Trophoblast cell (in vitro differentiated cells and primary cell): Measurements from ENCODE around the gene C2CD4B.

Experiments used
- DNase-seq, 2 donors: peaks; one replicate each; pipeline ENCODE4 v3.0.0-alpha.2; 2016
- H2AFZ ChIP-seq: 2 replicates; pipeline ENCODE4 v1.6.1; 2013; ENCODE audit warnings: low read length, moderate library complexity, mild to moderate bottlenecking; ENCODE audit not compliant: insufficient read depth, poor library complexity
- H2AK5ac ChIP-seq: 2 replicates; pipeline ENCODE4 v1.6.1; 2013; ENCODE audit warnings: mild to moderate bottlenecking, low read length
- H2BK120ac ChIP-seq: 2 replicates; pipeline ENCODE4 v1.6.1; 2013; ENCODE audit warnings: low read length, mild to moderate bottlenecking, moderate library complexity; ENCODE audit not compliant: insufficient read depth, poor library complexity
- H2BK12ac ChIP-seq: 2 replicates; pipeline ENCODE4 v1.6.1; 2013; ENCODE audit warnings: mild to moderate bottlenecking, low read length, moderate library complexity
- H2BK5ac ChIP-seq: 2 replicates; pipeline ENCODE4 v1.6.1; 2013; ENCODE audit warnings: low read length, low read depth, moderate library complexity, mild to moderate bottlenecking; ENCODE audit not compliant: poor library complexity
- H3K14ac ChIP-seq: 2 replicates; pipeline ENCODE4 v1.6.1; 2013; ENCODE audit warnings: mild to moderate bottlenecking, low read length
- H3K18ac ChIP-seq: 2 replicates; pipeline ENCODE4 v1.6.1; 2013; ENCODE audit warnings: mild to moderate bottlenecking, low read length
- H3K23ac ChIP-seq: 2 replicates; pipeline ENCODE4 v1.6.1; 2013; ENCODE audit warnings: low read length
- H3K27ac ChIP-seq: 2 replicates; pipeline ENCODE4 v1.5.1; 2013; ENCODE audit warnings: low read depth, mild to moderate bottlenecking, inconsistent platforms, low read length, moderate library complexity
- H3K27me3 ChIP-seq: 2 replicates; pipeline ENCODE4 v1.6.1; 2013; ENCODE audit warnings: inconsistent platforms, mild to moderate bottlenecking, low read length, moderate library complexity; ENCODE audit not compliant: insufficient read depth
- H3K36me3 ChIP-seq, 2 experiments: 1 replicate in 1 of 2; 2 replicates in 1 of 2; pipeline ENCODE4 v1.6.1; 2013; ENCODE audit warnings: low read length in 2 of 2, mild to moderate bottlenecking in 2 of 2, moderate library complexity in 1 of 2; ENCODE audit not compliant: insufficient read depth in 2 of 2, control insufficient read depth in 1 of 2
- H3K4ac ChIP-seq: 2 replicates; pipeline ENCODE4 v1.6.1; 2013; ENCODE audit warnings: low read depth, mild to moderate bottlenecking, low read length, moderate library complexity
- H3K4me1 ChIP-seq, 2 experiments: 1 replicate in 1 of 2; 2 replicates in 1 of 2; pipeline ENCODE4 v1.6.1; 2013; ENCODE audit warnings: low read length in 2 of 2, mild to moderate bottlenecking in 2 of 2, moderate library complexity in 1 of 2; ENCODE audit not compliant: insufficient read depth in 2 of 2, control insufficient read depth in 1 of 2
- H3K4me2 ChIP-seq: 2 replicates; pipeline ENCODE4 v1.6.1; 2013; ENCODE audit warnings: inconsistent platforms, mild to moderate bottlenecking, low read length, moderate library complexity
- H3K4me3 ChIP-seq: 2 replicates; pipeline ENCODE4 v1.5.1; 2013; ENCODE audit warnings: mild to moderate bottlenecking, low read depth, low read length, inconsistent platforms
- H3K79me1 ChIP-seq: one replicate; pipeline ENCODE4 v1.6.1; 2013; ENCODE audit warnings: low read length
- H3K79me2 ChIP-seq: 2 replicates; pipeline ENCODE4 v1.6.1; 2013; ENCODE audit warnings: low read length, mild to moderate bottlenecking; ENCODE audit not compliant: control insufficient read depth, insufficient read depth, poor library complexity
- H3K9ac ChIP-seq: 2 replicates; pipeline ENCODE4 v1.6.1; 2013; ENCODE audit warnings: mild to moderate bottlenecking, low read length
- H3K9me3 ChIP-seq: 2 replicates; pipeline ENCODE4 v1.6.1; 2013; ENCODE audit warnings: low read depth, mild to moderate bottlenecking, control low read depth, inconsistent platforms, low read length; ENCODE audit not compliant: insufficient read depth
- H4K12ac ChIP-seq: 2 replicates; pipeline ENCODE4 v1.6.1; 2013; ENCODE audit warnings: low read depth, mild to moderate bottlenecking, low read length, moderate library complexity
- H4K8ac ChIP-seq: 2 replicates; pipeline ENCODE4 v1.6.1; 2013; ENCODE audit warnings: low read depth, mild to moderate bottlenecking, low read length, moderate library complexity
- H4K91ac ChIP-seq: one replicate; pipeline ENCODE4 v1.6.1; 2013; ENCODE audit warnings: low read depth, mild to moderate bottlenecking, low read length, moderate library complexity
- WGBS: extraction: QIAGEN DNeasy Blood & Tissue Kit; methylation state at CpG from one replicate; pipeline ENCODE4 v1.1.7; 2013; ENCODE audit warnings: missing lambda C conversion rate; ENCODE audit not compliant: insufficient read length, insufficient coverage; ENCODE audit errors: extremely low coverage; 5-methylcytosine and 5-hydroxymethylcytosine counted together

C2CD4B gene

DNA sequence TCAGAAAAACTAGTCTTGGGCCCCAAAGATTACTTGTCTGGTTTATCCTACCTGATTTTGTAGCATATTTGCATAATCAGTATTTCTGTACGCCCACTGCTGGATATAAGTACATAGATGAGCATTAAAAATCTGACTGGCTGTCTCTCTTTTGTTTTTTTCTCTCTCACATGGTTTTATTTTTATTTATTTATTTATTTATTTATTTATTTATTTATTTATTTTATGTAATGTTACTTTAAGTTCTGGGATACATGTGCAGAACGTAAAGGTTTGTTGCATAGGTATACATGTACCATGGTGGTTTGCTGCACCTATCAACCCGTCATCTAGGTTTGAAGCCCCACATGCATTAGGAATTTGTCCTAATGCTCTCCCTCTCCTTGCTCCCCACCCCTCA is 31.9 kb downstream of the C2CD4B start:
- H2BK12ac ChIP-seq, result no peak overlapping the region
- H2AK5ac ChIP-seq, result no peak overlapping the region
- no peaks in the 10 kb centered on the region for H3K9me3 ChIP-seq
- WGBS, result no CpG with 5 or more reads among the region's 3 CpGs
- no peak overlapping the region for H3K18ac ChIP-seq
- H3K4ac ChIP-seq, result no peak overlapping the region
- no peak overlapping the region for H2BK120ac ChIP-seq
- H3K4me1 ChIP-seq, result no peaks in the 10 kb centered on the region
- H3K9ac ChIP-seq, result no peak overlapping the region
- no peak overlapping the region for H3K4me2 ChIP-seq
- no peak overlapping the region for H4K8ac ChIP-seq
- no peak for DNase-seq
- H3K79me2 ChIP-seq, result no peaks in the 10 kb centered on the region
- no peak overlapping the region for H4K12ac ChIP-seq
- no peaks in the 10 kb centered on the region for H3K27me3 ChIP-seq
- H4K91ac ChIP-seq, result no peak overlapping the region
- no peaks in the 10 kb centered on the region for H3K36me3 ChIP-seq
- H3K14ac ChIP-seq, result no peak overlapping the region
- no peak overlapping the region for H3K23ac ChIP-seq
- no peaks in the 10 kb centered on the region for H3K79me1 ChIP-seq
- no peak overlapping the region for H2BK5ac ChIP-seq
- no peak overlapping the region for H2AFZ ChIP-seq
- no peak overlapping the region for H3K27ac ChIP-seq
- H3K4me3 ChIP-seq, result no peak overlapping the region

DNA sequence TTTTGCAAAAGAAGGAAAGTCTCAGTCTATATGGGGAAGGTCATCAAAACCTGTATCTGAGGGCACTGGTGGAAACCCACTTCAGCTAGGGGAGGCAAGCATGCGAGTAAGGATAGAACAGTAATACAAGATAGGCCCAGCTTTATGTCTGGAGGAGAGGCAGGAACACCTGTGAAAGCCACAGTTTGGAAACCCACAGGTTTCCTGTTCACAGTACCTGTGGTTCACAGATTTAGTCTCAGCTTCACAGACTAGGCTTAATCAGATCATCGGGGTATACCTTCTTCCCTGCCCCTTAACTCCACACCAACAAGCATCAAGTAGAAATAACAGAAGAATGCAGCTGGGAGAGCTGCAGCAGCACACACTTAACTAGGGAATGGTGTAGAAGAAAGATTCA is 36.2 kb downstream of the C2CD4B start:
- Histone ChIP-seq H3K36me3 (no peaks in the 10 kb centered on the region), H2AK5ac (no peak overlapping the region), H2BK12ac (no peak overlapping the region), H3K27me3 (no peaks in the 10 kb centered on the region), H3K4me2 (no peak overlapping the region), H3K79me2 (no peaks in the 10 kb centered on the region), H4K8ac (no peak overlapping the region), H3K27ac (no peak overlapping the region), H3K9me3 (no peaks in the 10 kb centered on the region), H3K4me3 (no peak overlapping the region), H3K79me1 (no peaks in the 10 kb centered on the region), H2BK5ac (no peak overlapping the region), H3K18ac (no peak overlapping the region), H3K23ac (no peak overlapping the region), H3K4me1 (no peaks in the 10 kb centered on the region), H2AFZ (no peak overlapping the region), H3K9ac (no peak overlapping the region), H4K91ac (no peak overlapping the region), H3K14ac (no peak overlapping the region), H2BK120ac (no peak overlapping the region), H4K12ac (no peak overlapping the region), H3K4ac (no peak overlapping the region)
- WGBS, result no CpG with 5 or more reads among the region's 2 CpGs
- DNase-seq, result no peak

DNA sequence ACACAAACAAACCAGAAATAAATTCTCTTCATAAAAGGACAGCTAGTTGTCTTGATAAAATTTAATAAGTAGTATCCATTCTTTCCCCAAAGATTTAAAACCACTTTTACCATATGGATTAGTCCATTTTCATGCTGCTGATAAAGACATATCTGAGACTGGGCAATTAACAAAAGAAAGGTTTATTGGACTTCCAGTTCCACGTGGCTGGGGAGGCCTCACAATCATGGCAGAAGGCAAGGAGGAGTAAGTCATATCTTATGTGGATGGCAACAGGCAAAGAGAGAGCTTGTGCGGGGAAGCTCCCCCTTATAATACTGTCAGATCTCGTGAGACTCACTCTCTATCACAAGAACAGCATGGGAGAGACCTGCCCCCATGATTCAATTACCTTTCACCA is 38.7 kb downstream of the C2CD4B start:
- H3K36me3 ChIP-seq, result no peaks in the 10 kb centered on the region
- WGBS, result no CpG with 5 or more reads among the region's 3 CpGs
- no peaks in the 10 kb centered on the region for H3K4me1 ChIP-seq
- no peak overlapping the region for H4K91ac ChIP-seq
- no peak overlapping the region for H3K4me2 ChIP-seq
- no peaks in the 10 kb centered on the region for H3K27me3 ChIP-seq
- no peak for DNase-seq
- no peaks in the 10 kb centered on the region for H3K9me3 ChIP-seq
- no peak overlapping the region for H2BK12ac ChIP-seq
- no peak overlapping the region for H4K8ac ChIP-seq
- no peak overlapping the region for H3K4ac ChIP-seq
- no peak overlapping the region for H3K18ac ChIP-seq
- H2BK5ac ChIP-seq, result no peak overlapping the region
- H4K12ac ChIP-seq, result no peak overlapping the region
- no peak overlapping the region for H2AK5ac ChIP-seq
- no peak overlapping the region for H3K9ac ChIP-seq
- H3K79me1 ChIP-seq, result no peaks in the 10 kb centered on the region
- H2BK120ac ChIP-seq, result no peak overlapping the region
- H3K79me2 ChIP-seq, result no peaks in the 10 kb centered on the region
- no peak overlapping the region for H3K27ac ChIP-seq
- no peak overlapping the region for H3K14ac ChIP-seq
- H3K4me3 ChIP-seq, result no peak overlapping the region
- H2AFZ ChIP-seq, result no peak overlapping the region
- H3K23ac ChIP-seq, result no peak overlapping the region

DNA sequence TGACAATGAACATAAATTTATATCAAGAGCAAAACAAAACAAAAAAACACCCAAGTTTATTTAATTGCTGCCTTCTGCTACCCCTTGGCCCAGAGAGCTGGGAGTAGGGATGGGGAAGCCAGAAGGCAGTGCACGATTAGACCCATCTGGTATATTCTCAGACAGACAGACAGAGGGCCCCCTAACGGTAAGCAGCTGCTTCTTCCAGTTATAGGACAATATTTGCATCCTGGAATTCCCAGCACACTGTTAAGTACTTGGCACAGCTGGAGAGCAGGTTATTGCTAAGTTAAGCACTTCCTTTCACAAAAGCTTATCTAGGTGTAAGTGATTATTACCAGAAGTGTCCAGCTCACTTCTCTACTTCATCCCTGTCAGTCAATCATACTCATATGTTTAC is 39.3 kb downstream of the C2CD4B start:
- Histone ChIP-seq H3K9ac (no peak overlapping the region), H2BK12ac (no peak overlapping the region), H2BK5ac (no peak overlapping the region), H2AK5ac (no peak overlapping the region), H3K4me1 (no peaks in the 10 kb centered on the region), H3K79me1 (no peaks in the 10 kb centered on the region), H3K27me3 (no peaks in the 10 kb centered on the region), H4K91ac (no peak overlapping the region), H3K27ac (no peak overlapping the region), H3K4me3 (no peak overlapping the region), H2BK120ac (no peak overlapping the region), H3K36me3 (no peaks in the 10 kb centered on the region), H3K18ac (no peak overlapping the region), H2AFZ (no peak overlapping the region), H3K4ac (no peak overlapping the region), H4K8ac (no peak overlapping the region), H3K79me2 (no peaks in the 10 kb centered on the region), H3K4me2 (no peak overlapping the region), H3K14ac (no peak overlapping the region), H3K9me3 (no peaks in the 10 kb centered on the region), H3K23ac (no peak overlapping the region), H4K12ac (no peak overlapping the region)
- peak in 1 of 2 donors; percentile 16 for DNase-seq
- no CpG with 5 or more reads among the region's 2 CpGs for WGBS

DNA sequence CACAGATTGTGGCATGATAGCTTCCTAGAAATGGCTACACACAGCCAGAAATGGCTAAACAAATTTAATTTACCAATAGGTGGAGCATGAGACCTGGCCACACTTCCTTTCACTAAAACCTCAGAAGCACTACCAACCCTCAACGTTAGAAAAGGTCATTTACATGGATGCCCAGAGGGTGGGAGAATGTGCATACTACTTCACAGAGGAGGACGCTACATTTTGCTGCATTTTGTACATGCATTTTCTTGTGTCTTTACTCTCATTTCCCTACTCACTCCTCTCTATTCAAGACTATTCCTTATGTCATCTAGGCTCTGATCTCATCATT is 40.1 kb downstream of the C2CD4B start:
- no peak overlapping the region for H3K9ac ChIP-seq
- H3K4me3 ChIP-seq, result no peak overlapping the region
- no peak overlapping the region for H3K23ac ChIP-seq
- H3K4me2 ChIP-seq, result no peak overlapping the region
- WGBS, result no CpG with 5 or more reads among the region's 2 CpGs
- no peaks in the 10 kb centered on the region for H3K36me3 ChIP-seq
- no peak overlapping the region for H3K18ac ChIP-seq
- no peak overlapping the region for H4K8ac ChIP-seq
- H2AFZ ChIP-seq, result no peak overlapping the region
- H3K4ac ChIP-seq, result no peak overlapping the region
- DNase-seq, result no peak
- no peak overlapping the region for H4K91ac ChIP-seq
- no peak overlapping the region for H2BK12ac ChIP-seq
- no peaks in the 10 kb centered on the region for H3K79me2 ChIP-seq
- no peak overlapping the region for H2BK5ac ChIP-seq
- H2AK5ac ChIP-seq, result no peak overlapping the region
- H3K27ac ChIP-seq, result no peak overlapping the region
- H3K27me3 ChIP-seq, result no peaks in the 10 kb centered on the region
- no peaks in the 10 kb centered on the region for H3K9me3 ChIP-seq
- no peaks in the 10 kb centered on the region for H3K4me1 ChIP-seq
- H4K12ac ChIP-seq, result no peak overlapping the region
- H3K14ac ChIP-seq, result no peak overlapping the region
- no peak overlapping the region for H2BK120ac ChIP-seq
- H3K79me1 ChIP-seq, result no peaks in the 10 kb centered on the region
